T47D (cell line): Measurements from ENCODE around the gene KRTAP26-1.

Experiments used
- DNase-seq, 2 experiments: peaks; one replicate each; pipeline versions ENCODE4 v3.0.0 to v3.0.0-alpha.2; 2011 to 2012; ENCODE audit warnings: low read depth in 1 of 2, low spot score in 1 of 2
- JUND ChIP-seq: IDR thresholded peaks from 2 replicates; pipeline ENCODE4 v1.6.1; 2012; ENCODE audit warnings: low read depth
- in situ Hi-C: cut with HindIII; loops from 2 replicates; pipeline ENCODE4 v1.10.0; 2016; ENCODE audit warnings: low sequenced_read_pairs, low pct_unique_long_range_greater_than_20kb

Gene KRTAP26-1

GRCh38 chr21:30320215-30320614, at the start of gene KRTAP26-1:
Gene KRTAP26-1 (minus strand): TSS chr21:30320315. CDS start chr21:30320035, 280 bp downstream.
- no peak for TF ChIP-seq JUND
- in situ Hi-C loops = no loop called here
- no peak for DNase-seq

- in situ Hi-C loops = no loop called here
- no peak for TF ChIP-seq JUND
- no peak for DNase-seq
Observed at GRCh38 chr21:30355906-30356305, 35.8 kb upstream of the KRTAP26-1 start.

GRCh38 chr21:30354308-30355005, 34.3 kb upstream of the KRTAP26-1 start:
- no peak for TF ChIP-seq JUND
- DNase-seq = no peak
- in situ Hi-C loops = no loop called here

GRCh38 chr21:30351534-30351933, 31.4 kb upstream of the KRTAP26-1 start:
- no peak for DNase-seq
- in situ Hi-C loops = no loop called here
- no peak for TF ChIP-seq JUND

GRCh38 chr21:30349572-30349971, 29.5 kb upstream of the KRTAP26-1 start:
- no peak for TF ChIP-seq JUND
- no peak for DNase-seq
- in situ Hi-C loops = no loop called here

- in situ Hi-C loops = no loop called here
- DNase-seq = no peak
- no peak for TF ChIP-seq JUND
Observed at GRCh38 chr21:30348506-30348905, 28.4 kb upstream of the KRTAP26-1 start, which contains the start of gene KRTAP23-1. Gene KRTAP23-1 (minus strand): TSS chr21:30348606. CDS start chr21:30348606, 0 bp downstream.

GRCh38 chr21:30345014-30345413, 24.9 kb upstream of the KRTAP26-1 start:
- TF ChIP-seq JUND = no peak
- in situ Hi-C loops = no loop called here
- no peak for DNase-seq

GRCh38 chr21:30340714-30341573, 20.8 kb upstream of the KRTAP26-1 start:
- no peak for TF ChIP-seq JUND
- DNase-seq = peak; percentile 38 to 79
- in situ Hi-C loops = no loop called here

- in situ Hi-C loops = no loop called here
- no peak for DNase-seq
- no peak for TF ChIP-seq JUND
Observed at GRCh38 chr21:30338717-30339116, 18.6 kb upstream of the KRTAP26-1 start.

- TF ChIP-seq JUND = no peak
- in situ Hi-C loops = no loop called here
- DNase-seq = no peak
Observed at GRCh38 chr21:30337772-30338171, 17.7 kb upstream of the KRTAP26-1 start.

- in situ Hi-C loops = no loop called here
- no peak for DNase-seq
- no peak for TF ChIP-seq JUND
Observed at GRCh38 chr21:30337276-30337744, 17.2 kb upstream of the KRTAP26-1 start, which contains the start of gene KRTAP27-1. Gene KRTAP27-1 (minus strand): TSS chr21:30337694. CDS start chr21:30337668, 26 bp downstream.

GRCh38 chr21:30336596-30336995, 16.5 kb upstream of the KRTAP26-1 start:
- TF ChIP-seq JUND = no peak
- in situ Hi-C loops = no loop called here
- DNase-seq = no peak

- in situ Hi-C loops = no loop called here
Observed at GRCh38 chr21:30333736-30334135, 13.6 kb upstream of the KRTAP26-1 start.

More at GRCh38 chr21:30333736-30334135, 13.6 kb upstream of the KRTAP26-1 start:
- no peak for DNase-seq
- TF ChIP-seq JUND = no peak
